CD14-positive monocyte (primary cell): ENCODE results near the gene MAST2. TPM values are rescaled to one million over a fixed set of nuclear protein-coding genes. Genes with fewer than 3 reads are reported as not detected.

ENCODE experiments used
- DNase-seq, 3 donors: peaks; one replicate each; pipeline ENCODE4 v3.0.0-alpha.2; 2011 to 2022
- H2AFZ ChIP-seq: 2 replicates; pipeline ENCODE4 v1.6.0; 2012; ENCODE audit warnings: mild to moderate bottlenecking, low read depth, low read length, inconsistent platforms; ENCODE audit not compliant: insufficient read depth, poor library complexity, severe bottlenecking
- H3K27ac ChIP-seq, 2 donors: 1 replicate in 1 of 2; 2 replicates in 1 of 2; pipeline ENCODE4 v1.5.1; 2012 to 2013; ENCODE audit warnings: low read length in 2 of 2, control low read depth in 1 of 2, inconsistent platforms in 1 of 2, low read depth in 1 of 2, mild to moderate bottlenecking in 1 of 2
- H3K27me3 ChIP-seq, 2 donors: one replicate each; pipeline versions ENCODE4 v1.6.0 to v1.6.1; 2011 to 2013; ENCODE audit warnings: low read length in 2 of 2; ENCODE audit not compliant: control insufficient read depth in 2 of 2, insufficient read depth in 2 of 2
- H3K36me3 ChIP-seq, 2 donors: replicated peaks in 1 of 2; 1 replicate in 1 of 2; 2 replicates in 1 of 2; pipeline versions ENCODE4 v1.5.1 to v1.6.1; 2012 to 2013; ENCODE audit warnings: low read length in 2 of 2, control low read depth in 1 of 2, inconsistent platforms in 1 of 2, mild to moderate bottlenecking in 1 of 2; ENCODE audit not compliant: insufficient read depth in 2 of 2, control insufficient read depth in 1 of 2
- H3K4me1 ChIP-seq, 2 donors: 1 replicate in 1 of 2; 2 replicates in 1 of 2; pipeline versions ENCODE4 v1.5.1 to v1.6.1; 2012 to 2013; ENCODE audit warnings: low read length in 2 of 2, control low read depth in 1 of 2, inconsistent platforms in 1 of 2, mild to moderate bottlenecking in 1 of 2, moderate library complexity in 1 of 2; ENCODE audit not compliant: insufficient read depth in 2 of 2, control insufficient read depth in 1 of 2
- H3K4me2 ChIP-seq: replicated peaks from 2 replicates; pipeline ENCODE3; 2012; ENCODE audit warnings: low read length, moderate library complexity, mild to moderate bottlenecking; ENCODE audit not compliant: poor library complexity, severe bottlenecking; ENCODE audit errors: extremely low read depth
- H3K4me3 ChIP-seq, 3 experiments: fragments of 200-600 bp in 1 of 3; sonication (generic) in 1 of 3; replicated peaks in 1 of 3; 1 replicate in 2 of 3; 2 replicates in 1 of 3; pipeline ENCODE4 v1.5.1; 2011 to 2013; ENCODE audit warnings: low read length in 3 of 3, mild to moderate bottlenecking in 3 of 3, control low read depth in 2 of 3, low read depth in 2 of 3, inconsistent platforms in 1 of 3, moderate library complexity in 1 of 3
- H3K79me2 ChIP-seq: 2 replicates; pipeline ENCODE4 v1.6.0; 2012; ENCODE audit warnings: mild to moderate bottlenecking, control low read depth, inconsistent platforms, low read length, moderate library complexity; ENCODE audit not compliant: insufficient read depth
- H3K9ac ChIP-seq: 2 replicates; pipeline ENCODE4 v1.6.0; 2017; ENCODE audit warnings: low read length, mild to moderate bottlenecking; ENCODE audit not compliant: insufficient read depth, poor library complexity, severe bottlenecking
- H3K9me3 ChIP-seq, 2 donors: replicated peaks in 1 of 2; 1 replicate in 1 of 2; 2 replicates in 1 of 2; pipeline versions ENCODE4 v1.5.1 to v1.6.1; 2012 to 2013; ENCODE audit warnings: low read length in 2 of 2, control low read depth in 1 of 2; ENCODE audit not compliant: control insufficient read depth in 1 of 2, insufficient read depth in 1 of 2
- H4K20me1 ChIP-seq: 2 replicates; pipeline ENCODE4 v1.6.0; 2012; ENCODE audit warnings: mild to moderate bottlenecking, low read length, control low read depth, moderate library complexity; ENCODE audit not compliant: insufficient read depth
- H3K27ac Mint-ChIP-seq, 7 donors: one replicate each; pipeline ENCODE4 v1.8.0; 2020; ENCODE audit warnings: mild to moderate bottlenecking in 7 of 7, mixed read lengths in 7 of 7, moderate library complexity in 6 of 7, inconsistent platforms in 2 of 7
- H3K27me3 Mint-ChIP-seq, 3 donors: one replicate each; pipeline ENCODE4 v1.8.0; 2021 to 2022; ENCODE audit warnings: low read depth in 3 of 3, mild to moderate bottlenecking in 3 of 3, mixed read lengths in 3 of 3, moderate library complexity in 3 of 3, inconsistent platforms in 1 of 3
- H3K36me3 Mint-ChIP-seq, 2 donors: one replicate each; pipeline ENCODE4 v1.8.0; 2020; ENCODE audit warnings: mixed read lengths in 2 of 2, inconsistent platforms in 1 of 2, mild to moderate bottlenecking in 1 of 2
- H3K4me1 Mint-ChIP-seq: one replicate; pipeline ENCODE4 v1.8.0; 2020; ENCODE audit warnings: mild to moderate bottlenecking, mixed read lengths
- H3K4me3 Mint-ChIP-seq, 2 donors: one replicate each; pipeline ENCODE4 v1.8.0; 2020; ENCODE audit warnings: mild to moderate bottlenecking in 2 of 2, mixed read lengths in 2 of 2, moderate library complexity in 1 of 2
- H3K9me3 Mint-ChIP-seq, 7 donors: one replicate each; pipeline ENCODE4 v1.8.0; 2020 to 2022; ENCODE audit warnings: mixed read lengths in 7 of 7, mild to moderate bottlenecking in 6 of 7, moderate library complexity in 6 of 7, inconsistent platforms in 2 of 7
- CTCF ChIP-seq: fragments of 200-600 bp; IDR thresholded peaks from one replicate; pipeline ENCODE4 v1.8.0; 2022; ENCODE audit warnings: antibody characterized with exemption, mild to moderate bottlenecking
- WGBS: methylation state at CpG from one replicate; pipeline ENCODE4 v1.1.5; 2013; ENCODE audit warnings: missing lambda C conversion rate; ENCODE audit not compliant: insufficient coverage; 5-methylcytosine and 5-hydroxymethylcytosine counted together
- intact Hi-C, 2 donors: fragments of 100-400 bp; cut with micrococcal nuclease; formaldehyde crosslinking; loops; one replicate each; pipeline versions ENCODE4 v1.15.0 to v1.15.1; 2023
- polyA plus RNA-seq, 3 donors: library from polyadenylated mRNA; depleted of rRNA in 1 of 3; unstranded in 2 of 3; stranded (reverse) in 1 of 3; fragments of 300-500 nt in 2 of 3; fragments of >200 nt in 1 of 3; fragmentation: Illumina TruSeq in 2 of 3; gene quantifications; 1 replicate in 2 of 3; 2 replicates in 1 of 3; pipeline ENCODE4 v1.2.3, GENCODE V29; 2012 to 2021

MAST2 gene
- polyA plus RNA-seq, 3 donors = 1.0 to 7.2 (median 2.5) TPM

- Histone ChIP-seq H4K20me1 (no peaks in the 10 kb centered on the region), H3K4me3 (no peak overlapping the region), H3K4me2 (no peak overlapping the region), H2AFZ (no peak overlapping the region), H3K4me1 (peaks cover 28 to 38% of the 10 kb centered on the region in 2 donors), H3K27me3 (no peaks in the 10 kb centered on the region), H3K9ac (no peak overlapping the region), H3K9me3 (no peaks in the 10 kb centered on the region), H3K79me2 (no peaks in the 10 kb centered on the region), H3K27ac (no peak overlapping the region), H3K36me3 (no peaks in the 10 kb centered on the region)
- no peak for TF ChIP-seq CTCF
- no peak for DNase-seq
- Mint-ChIP-seq H3K27ac (no peak overlapping the region), H3K9me3 (no peaks in the 10 kb centered on the region), H3K36me3 (no peaks in the 10 kb centered on the region), H3K4me3 (no peak overlapping the region), H3K4me1 (peaks cover 11% of the 10 kb centered on the region), H3K27me3 (peaks cover 0 to 1% (median 1%) of the 10 kb centered on the region in 3 donors)
- intact Hi-C loops = no loop called here
- WGBS = no CpG with 5 or more reads among the region's 1 CpG
These were observed 264.2 kb downstream of the MAST2 start for GRCh38 chr1:46067652-46068051.

GRCh38 chr1:46068525-46068924 is 265.1 kb downstream of the MAST2 start:
- 96% methylated on average over 3 of the region's 3 CpGs for WGBS
- Histone ChIP-seq H3K27me3 (no peaks in the 10 kb centered on the region), H3K27ac (no peak overlapping the region), H3K4me3 (no peak overlapping the region), H4K20me1 (no peaks in the 10 kb centered on the region), H3K36me3 (no peaks in the 10 kb centered on the region), H3K9me3 (no peaks in the 10 kb centered on the region), H3K4me2 (no peak overlapping the region), H3K79me2 (no peaks in the 10 kb centered on the region), H3K4me1 (peaks cover 28 to 38% of the 10 kb centered on the region in 2 donors), H3K9ac (no peak overlapping the region), H2AFZ (no peak overlapping the region)
- H3K4me1 Mint-ChIP-seq = peaks cover 8% of the 10 kb centered on the region
- no peaks in the 10 kb centered on the region for H3K9me3 Mint-ChIP-seq
- intact Hi-C loops = no loop called here
- DNase-seq = no peak
- no peaks in the 10 kb centered on the region for H3K36me3 Mint-ChIP-seq
- peaks cover 0 to under 1% (median 0%) of the 10 kb centered on the region in 3 donors for H3K27me3 Mint-ChIP-seq
- no peak overlapping the region for H3K27ac Mint-ChIP-seq
- H3K4me3 Mint-ChIP-seq = no peak overlapping the region
- no peak for TF ChIP-seq CTCF
